Activated CD4-positive, alpha-beta memory T cell treated with anti-CD3 and anti-CD28 coated beads for 36 hours (primary cell): ENCODE results near the gene CACNA1D. TPM values are rescaled to one million over a fixed set of nuclear protein-coding genes. Genes with fewer than 3 reads are reported as not detected.

Experiments used
- CTCF ChIA-PET: fragments of 350-600 bp; sonication (Branson Sonifier 250); formaldehyde crosslinking; loops from one replicate; lab custom pipeline; 2021; ENCODE audit warnings: antibody characterized with exemption, inconsistent platforms; lab: Charles Lee
- POLR2A ChIA-PET: fragments of 350-600 bp; sonication (Branson Sonifier 250); formaldehyde crosslinking; loops from one replicate; lab custom pipeline; 2021; ENCODE audit warnings: antibody characterized with exemption; lab: Charles Lee
- DNase-seq: peaks from one replicate; pipeline ENCODE4 v3.0.0-alpha.2; 2020
- H3K27ac Mint-ChIP-seq: one replicate; pipeline ENCODE4 v1.8.0; 2021; ENCODE audit warnings: mixed read lengths
- H3K27me3 Mint-ChIP-seq: one replicate; pipeline ENCODE4 v1.8.0; 2021; ENCODE audit warnings: mixed read lengths
- H3K36me3 Mint-ChIP-seq: one replicate; pipeline ENCODE4 v1.8.0; 2021; ENCODE audit warnings: mixed read lengths
- H3K4me1 Mint-ChIP-seq: one replicate; pipeline ENCODE4 v1.8.0; 2021; ENCODE audit warnings: low read depth, mixed read lengths
- H3K4me3 Mint-ChIP-seq: one replicate; pipeline ENCODE4 v1.8.0; 2021; ENCODE audit warnings: mild to moderate bottlenecking, mixed read lengths
- H3K9me3 Mint-ChIP-seq: one replicate; pipeline ENCODE4 v1.8.0; 2021; ENCODE audit warnings: mixed read lengths
- intact Hi-C: fragments of 100-400 bp; cut with micrococcal nuclease; formaldehyde crosslinking; loops from one replicate; pipeline ENCODE4 v1.15.1; 2023
- total RNA-seq, 2 experiments: library from RNA; stranded (reverse); gene quantifications; one replicate each; pipeline ENCODE4 v1.2.3, GENCODE V29; 2021

The CACNA1D gene
- total RNA-seq, 2 experiments from 2014 or later = 0.24 to 0.53 TPM

- intact Hi-C loops = loop anchor here (1.0 to 5.0 kb wide), 2 partner anchors 138 to 291 kb away; no protein-coding TSS in a partner anchor
- peak; percentile 13 for DNase-seq
Measured at GRCh38 chr3:53513556-53514190, 19.3 kb downstream of the CACNA1D start.

GRCh38 chr3:53516339-53516738 lies 21.9 kb downstream of the CACNA1D start:
- intact Hi-C loops = no loop called here
- CTCF ChIA-PET = no interaction called here
- POLR2A ChIA-PET = no interaction called here

More at GRCh38 chr3:53513556-53514190, 19.3 kb downstream of the CACNA1D start:
- H3K27me3 Mint-ChIP-seq = peaks cover 15% of the 10 kb centered on the region
- H3K4me1 Mint-ChIP-seq = no peaks in the 10 kb centered on the region
- ChIA-PET POLR2A (no interaction called here), CTCF (interaction anchor here (1.0 to 1.4 kb wide), 7 partner anchors 10 to 206 kb away, joined by 3 to 10 read pairs (median 4); no protein-coding TSS in a partner anchor)
- H3K36me3 Mint-ChIP-seq = no peaks in the 10 kb centered on the region
- no peaks in the 10 kb centered on the region for H3K9me3 Mint-ChIP-seq
- no peak overlapping the region for H3K27ac Mint-ChIP-seq
- H3K4me3 Mint-ChIP-seq = no peak overlapping the region

GRCh38 chr3:53518495-53518981 lies 24.1 kb downstream of the CACNA1D start:
- Mint-ChIP-seq H3K4me3 (no peak overlapping the region), H3K36me3 (no peaks in the 10 kb centered on the region), H3K4me1 (no peaks in the 10 kb centered on the region), H3K27ac (no peak overlapping the region), H3K9me3 (no peaks in the 10 kb centered on the region), H3K27me3 (peaks cover 4% of the 10 kb centered on the region)
- POLR2A ChIA-PET = no interaction called here
- no peak for DNase-seq
- CTCF ChIA-PET = no interaction called here
- intact Hi-C loops = no loop called here

More at GRCh38 chr3:53516339-53516738, 21.9 kb downstream of the CACNA1D start:
- Mint-ChIP-seq H3K4me1 (no peaks in the 10 kb centered on the region), H3K9me3 (no peaks in the 10 kb centered on the region), H3K27me3 (peaks cover 10% of the 10 kb centered on the region), H3K4me3 (no peak overlapping the region), H3K27ac (no peak overlapping the region), H3K36me3 (no peaks in the 10 kb centered on the region)
- no peak for DNase-seq

GRCh38 chr3:53519065-53519709 lies 24.8 kb downstream of the CACNA1D start:
- Mint-ChIP-seq H3K4me1 (no peaks in the 10 kb centered on the region), H3K9me3 (no peaks in the 10 kb centered on the region), H3K27ac (no peak overlapping the region), H3K36me3 (no peaks in the 10 kb centered on the region), H3K27me3 (peaks cover 3% of the 10 kb centered on the region), H3K4me3 (no peak overlapping the region)
- DNase-seq = no peak
- intact Hi-C loops = no loop called here
- POLR2A ChIA-PET = no interaction called here
- CTCF ChIA-PET = no interaction called here

GRCh38 chr3:53523346-53523745 lies 28.9 kb downstream of the CACNA1D start:
- H3K4me1 Mint-ChIP-seq = no peaks in the 10 kb centered on the region
- POLR2A ChIA-PET = no interaction called here
- DNase-seq = no peak
- CTCF ChIA-PET = interaction anchor here (0.5 kb wide), 1 partner anchor 20 kb away, joined by 5 read pairs; no protein-coding TSS in a partner anchor
- peaks cover 3% of the 10 kb centered on the region for H3K27me3 Mint-ChIP-seq
- no peaks in the 10 kb centered on the region for H3K36me3 Mint-ChIP-seq
- no peak overlapping the region for H3K4me3 Mint-ChIP-seq
- H3K27ac Mint-ChIP-seq = no peak overlapping the region
- no peaks in the 10 kb centered on the region for H3K9me3 Mint-ChIP-seq
- intact Hi-C loops = no loop called here

GRCh38 chr3:53524566-53524965 lies 30.2 kb downstream of the CACNA1D start:
- no peak for DNase-seq
- Mint-ChIP-seq H3K9me3 (no peaks in the 10 kb centered on the region), H3K27me3 (peaks cover 3% of the 10 kb centered on the region), H3K4me3 (no peak overlapping the region), H3K36me3 (no peaks in the 10 kb centered on the region), H3K4me1 (no peaks in the 10 kb centered on the region), H3K27ac (no peak overlapping the region)
- CTCF ChIA-PET = interaction anchor here (1.1 to 1.3 kb wide), 2 partner anchors 10 to 11 kb away, joined by 3 to 10 read pairs; no protein-coding TSS in a partner anchor
- intact Hi-C loops = no loop called here
- POLR2A ChIA-PET = no interaction called here

- no peak overlapping the region for H3K4me3 Mint-ChIP-seq
- no peaks in the 10 kb centered on the region for H3K9me3 Mint-ChIP-seq
- intact Hi-C loops = no loop called here
- no peaks in the 10 kb centered on the region for H3K36me3 Mint-ChIP-seq
- POLR2A ChIA-PET = no interaction called here
- H3K27me3 Mint-ChIP-seq = peaks cover 3% of the 10 kb centered on the region
- CTCF ChIA-PET = interaction anchor here (1.1 to 1.3 kb wide), 2 partner anchors 12 to 13 kb away, joined by 3 to 10 read pairs; no protein-coding TSS in a partner anchor
- no peak for DNase-seq
- H3K27ac Mint-ChIP-seq = no peak overlapping the region
- H3K4me1 Mint-ChIP-seq = no peaks in the 10 kb centered on the region
Measured at GRCh38 chr3:53525765-53526703, 31.6 kb downstream of the CACNA1D start.

GRCh38 chr3:53526704-53527055 lies 32.3 kb downstream of the CACNA1D start:
- H3K27me3 Mint-ChIP-seq = peaks cover 3% of the 10 kb centered on the region
- no peaks in the 10 kb centered on the region for H3K4me1 Mint-ChIP-seq
- H3K4me3 Mint-ChIP-seq = no peak overlapping the region
- ChIA-PET CTCF (no interaction called here), POLR2A (no interaction called here)
- H3K36me3 Mint-ChIP-seq = no peaks in the 10 kb centered on the region
- no peak for DNase-seq
- intact Hi-C loops = no loop called here
- no peak overlapping the region for H3K27ac Mint-ChIP-seq
- no peaks in the 10 kb centered on the region for H3K9me3 Mint-ChIP-seq

- no peak overlapping the region for H3K4me3 Mint-ChIP-seq
- no peaks in the 10 kb centered on the region for H3K4me1 Mint-ChIP-seq
- intact Hi-C loops = no loop called here
- no peaks in the 10 kb centered on the region for H3K9me3 Mint-ChIP-seq
- no peaks in the 10 kb centered on the region for H3K36me3 Mint-ChIP-seq
- H3K27me3 Mint-ChIP-seq = no peaks in the 10 kb centered on the region
- no peak overlapping the region for H3K27ac Mint-ChIP-seq
- POLR2A ChIA-PET = no interaction called here
- DNase-seq = no peak
- CTCF ChIA-PET = interaction anchor here (0.7 kb wide), 1 partner anchor 137 kb away, joined by 3 read pairs; no protein-coding TSS in a partner anchor
Measured at GRCh38 chr3:53530205-53530604, 35.8 kb downstream of the CACNA1D start.

GRCh38 chr3:53531749-53532148 lies 37.3 kb downstream of the CACNA1D start:
- no peak overlapping the region for H3K27ac Mint-ChIP-seq
- intact Hi-C loops = no loop called here

GRCh38 chr3:53533472-53533871 lies 39.1 kb downstream of the CACNA1D start:
- Mint-ChIP-seq H3K4me1 (no peaks in the 10 kb centered on the region), H3K4me3 (no peak overlapping the region)
- CTCF ChIA-PET = no interaction called here

More at GRCh38 chr3:53531749-53532148, 37.3 kb downstream of the CACNA1D start:
- Mint-ChIP-seq H3K4me1 (no peaks in the 10 kb centered on the region), H3K4me3 (no peak overlapping the region), H3K36me3 (no peaks in the 10 kb centered on the region), H3K9me3 (no peaks in the 10 kb centered on the region), H3K27me3 (no peaks in the 10 kb centered on the region)
- ChIA-PET CTCF (no interaction called here), POLR2A (no interaction called here)
- DNase-seq = no peak

GRCh38 chr3:53534216-53534615 lies 39.8 kb downstream of the CACNA1D start:
- Mint-ChIP-seq H3K4me3 (no peak overlapping the region), H3K27ac (no peak overlapping the region), H3K27me3 (peaks cover 4% of the 10 kb centered on the region), H3K9me3 (no peaks in the 10 kb centered on the region), H3K36me3 (no peaks in the 10 kb centered on the region), H3K4me1 (no peaks in the 10 kb centered on the region)
- no peak for DNase-seq
- POLR2A ChIA-PET = no interaction called here
- intact Hi-C loops = no loop called here
- CTCF ChIA-PET = no interaction called here

More at GRCh38 chr3:53533472-53533871, 39.1 kb downstream of the CACNA1D start:
- POLR2A ChIA-PET = no interaction called here
- no peaks in the 10 kb centered on the region for H3K36me3 Mint-ChIP-seq
- H3K27ac Mint-ChIP-seq = no peak overlapping the region
- DNase-seq = no peak
- no peaks in the 10 kb centered on the region for H3K9me3 Mint-ChIP-seq
- H3K27me3 Mint-ChIP-seq = peaks cover 1% of the 10 kb centered on the region
- intact Hi-C loops = no loop called here
